Measurements from ENCODE around the gene TAF12. TPM values are rescaled to one million over a fixed set of nuclear protein-coding genes. Genes with fewer than 3 reads are reported as not detected.
"Not testable (repeated sequence)": the region's sequence is repeated elsewhere in the genome, so short reads cannot be mapped to it uniquely, and the experiment has no call there.

TAF12 gene
- total RNA-seq, 2 experiments from 2014 or later = 7.0 to 8.0 TPM

- ChIA-PET POLR2A (interaction anchor here (0.7 to 1.2 kb wide), 2 partner anchors 66 to 72 kb away, joined by 3 read pairs; partner anchors contain the start of gene RCC1), CTCF (no interaction called here)
- Mint-ChIP-seq H3K4me3 (peak overlapping the region; percentile 67), H3K4me1 (ENCODE audit: low read depth) (peaks cover 40% of the 10 kb centered on the region), H3K27ac (peak overlapping the region; percentile 75), H3K36me3 (ENCODE audit: low read depth) (peaks cover 63% of the 10 kb centered on the region), H3K27me3 (no peaks in the 10 kb centered on the region), H3K9me3 (no peaks in the 10 kb centered on the region)
- intact Hi-C loops (cut with DNase I, micrococcal nuclease) = no loop called here
- Histone ChIP-seq H3K27me3 (ENCODE audit: control insufficient read depth in 1 of 2, insufficient read depth in 2 of 2, low read length in 2 of 2) (no peaks in the 10 kb centered on the region), H3K9me3 (ENCODE audit: control insufficient read depth in 1 of 2, insufficient read depth in 1 of 2, low read length in 2 of 2) (no peaks in the 10 kb centered on the region), H3K27ac (ENCODE audit: low read depth in 1 of 2, low read length in 2 of 2) (no peak overlapping the region), H3K4me1 (ENCODE audit: insufficient read depth, low read length) (peaks cover 28% of the 10 kb centered on the region), H3K4me3 (ENCODE audit: low read length) (no peak overlapping the region), H3K36me3 (ENCODE audit: insufficient read depth, low read length) (peaks cover 55% of the 10 kb centered on the region)
- TF ChIP-seq, protein P1, sequence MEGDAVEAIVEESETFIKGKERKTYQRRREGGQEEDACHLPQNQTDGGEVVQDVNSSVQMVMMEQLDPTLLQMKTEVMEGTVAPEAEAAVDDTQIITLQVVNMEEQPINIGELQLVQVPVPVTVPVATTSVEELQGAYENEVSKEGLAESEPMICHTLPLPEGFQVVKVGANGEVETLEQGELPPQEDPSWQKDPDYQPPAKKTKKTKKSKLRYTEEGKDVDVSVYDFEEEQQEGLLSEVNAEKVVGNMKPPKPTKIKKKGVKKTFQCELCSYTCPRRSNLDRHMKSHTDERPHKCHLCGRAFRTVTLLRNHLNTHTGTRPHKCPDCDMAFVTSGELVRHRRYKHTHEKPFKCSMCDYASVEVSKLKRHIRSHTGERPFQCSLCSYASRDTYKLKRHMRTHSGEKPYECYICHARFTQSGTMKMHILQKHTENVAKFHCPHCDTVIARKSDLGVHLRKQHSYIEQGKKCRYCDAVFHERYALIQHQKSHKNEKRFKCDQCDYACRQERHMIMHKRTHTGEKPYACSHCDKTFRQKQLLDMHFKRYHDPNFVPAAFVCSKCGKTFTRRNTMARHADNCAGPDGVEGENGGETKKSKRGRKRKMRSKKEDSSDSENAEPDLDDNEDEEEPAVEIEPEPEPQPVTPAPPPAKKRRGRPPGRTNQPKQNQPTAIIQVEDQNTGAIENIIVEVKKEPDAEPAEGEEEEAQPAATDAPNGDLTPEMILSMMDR (IDR thresholded peaks at IDR 0.05) = no peak
- DNase-seq (peak in 1 of 14 experiments; percentile 6), ATAC-seq (ENCODE audit: poor library complexity) (no peak)
Observed at GRCh38 chr1:28577052-28577678, 65.7 kb downstream of the TAF12 start.

- Histone ChIP-seq H3K27me3 (ENCODE audit: control insufficient read depth in 1 of 2, insufficient read depth in 2 of 2, low read length in 2 of 2) (no peaks in the 10 kb centered on the region), H3K36me3 (ENCODE audit: insufficient read depth, low read length) (peaks cover 60% of the 10 kb centered on the region), H3K27ac (ENCODE audit: low read depth in 1 of 2, low read length in 2 of 2) (no peak overlapping the region), H3K4me3 (ENCODE audit: low read length) (no peak overlapping the region), H3K4me1 (ENCODE audit: insufficient read depth, low read length) (peaks cover under 1% of the 10 kb centered on the region), H3K9me3 (ENCODE audit: control insufficient read depth in 1 of 2, insufficient read depth in 1 of 2, low read length in 2 of 2) (no peaks in the 10 kb centered on the region)
- ATAC-seq (ENCODE audit: poor library complexity) (no peak), DNase-seq (no peak)
- no peaks in the 10 kb centered on the region for H3K27me3 Mint-ChIP-seq
- intact Hi-C loops (cut with DNase I, micrococcal nuclease) = no loop called here
- H3K4me3 Mint-ChIP-seq = no peak overlapping the region
- H3K27ac Mint-ChIP-seq = no peak overlapping the region
- CTCF ChIA-PET = no interaction called here
- peaks cover 11% of the 10 kb centered on the region for H3K4me1 Mint-ChIP-seq (ENCODE audit: low read depth)
- no peaks in the 10 kb centered on the region for H3K9me3 Mint-ChIP-seq
- POLR2A ChIA-PET = interaction anchor here (4.3 kb wide), 1 partner anchor 8 kb away, joined by 23 read pairs; no protein-coding TSS in a partner anchor
- TF ChIP-seq, protein P1 (IDR thresholded peaks at IDR 0.05) = no peak
- H3K36me3 Mint-ChIP-seq (ENCODE audit: low read depth) = peaks cover 58% of the 10 kb centered on the region
Observed at GRCh38 chr1:28573564-28573963, 69.3 kb downstream of the TAF12 start.

DNA sequence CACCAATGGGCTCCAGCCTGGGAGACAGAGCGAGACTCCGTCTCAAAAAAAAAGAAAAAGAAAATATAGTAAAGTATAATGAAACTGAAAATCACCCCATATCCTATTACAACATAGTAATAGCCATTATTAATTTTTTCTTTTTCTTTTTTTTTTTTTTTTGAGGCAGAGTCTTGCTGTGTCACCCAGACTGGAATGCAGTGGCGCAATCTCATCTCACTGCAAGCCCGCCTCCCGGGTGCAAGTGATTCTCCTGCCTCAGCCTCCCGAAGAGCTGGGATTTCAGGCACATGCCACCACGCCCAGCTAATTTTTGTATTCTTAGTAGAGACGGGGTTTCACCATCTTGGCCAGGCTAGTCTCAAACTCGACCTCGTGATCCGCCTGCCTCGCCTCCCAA lies 70.0 kb downstream of the TAF12 start:
- POLR2A ChIA-PET = interaction anchor here (4.3 kb wide), 1 partner anchor 8 kb away, joined by 23 read pairs; no protein-coding TSS in a partner anchor
- H3K27ac Mint-ChIP-seq; H3K27ac ChIP-seq (ENCODE audit: low read depth in 1 of 2, low read length in 2 of 2); CTCF ChIA-PET; DNase-seq; intact Hi-C loops (cut with DNase I, micrococcal nuclease); H3K4me1 ChIP-seq (ENCODE audit: insufficient read depth, low read length); H3K4me3 Mint-ChIP-seq; H3K4me3 ChIP-seq (ENCODE audit: low read length); H3K27me3 Mint-ChIP-seq; H3K27me3 ChIP-seq (ENCODE audit: control insufficient read depth in 1 of 2, insufficient read depth in 2 of 2, low read length in 2 of 2); H3K9me3 ChIP-seq (ENCODE audit: control insufficient read depth in 1 of 2, insufficient read depth in 1 of 2, low read length in 2 of 2); ATAC-seq (ENCODE audit: poor library complexity); H3K9me3 Mint-ChIP-seq; H3K4me1 Mint-ChIP-seq (ENCODE audit: low read depth): not testable (repeated sequence)
- peaks cover 60% of the 10 kb centered on the region for H3K36me3 ChIP-seq (ENCODE audit: insufficient read depth, low read length)
- peaks cover 58% of the 10 kb centered on the region for H3K36me3 Mint-ChIP-seq (ENCODE audit: low read depth)
